Chondrocyte (in vitro differentiated cells): ENCODE measurements around the gene CDC42. TPM values are rescaled to one million over a fixed set of nuclear protein-coding genes. Genes with fewer than 3 reads are reported as not detected.

Experiments used
- DNase-seq: peaks from one replicate; pipeline ENCODE4 v3.0.0; 2021; ENCODE audit warnings: mixed read lengths, low spot score
- H3K27ac Mint-ChIP-seq: one replicate; pipeline ENCODE4 v1.8.0; 2021; ENCODE audit warnings: mild to moderate bottlenecking, moderate library complexity, mixed read lengths; ENCODE audit not compliant: unreplicated experiment
- H3K27me3 Mint-ChIP-seq: 2 replicates; pipeline ENCODE4 v1.8.0; 2021; ENCODE audit warnings: low read depth, mixed read lengths
- H3K36me3 Mint-ChIP-seq: 2 replicates; pipeline ENCODE4 v1.8.0; 2021; ENCODE audit warnings: low read depth, mixed read lengths
- H3K4me1 Mint-ChIP-seq: 2 replicates; pipeline ENCODE4 v1.8.0; 2021; ENCODE audit warnings: low read depth, mild to moderate bottlenecking, mixed read lengths
- H3K4me3 Mint-ChIP-seq: one replicate; pipeline ENCODE4 v1.8.0; 2021; ENCODE audit warnings: mild to moderate bottlenecking, moderate library complexity, mixed read lengths; ENCODE audit not compliant: unreplicated experiment
- H3K9me3 Mint-ChIP-seq: 2 replicates; pipeline ENCODE4 v1.8.0; 2021; ENCODE audit warnings: low read depth, mixed read lengths
- total RNA-seq: library from RNA; stranded (reverse); gene quantifications from 3 replicates; pipeline ENCODE4 v1.2.1, GENCODE V29; 2021
- TF ChIP-seq, protein P1 (sequence below): fragments of 200-600 bp; sonication (generic); IDR thresholded peaks from 2 replicates; pipeline ENCODE4 v1.5.0; 2021; ENCODE audit warnings: antibody characterized with exemption, mild to moderate bottlenecking, moderate library complexity

The CDC42 gene
- total RNA-seq, 1 donor from 2014 or later = 272 TPM

GRCh38 chr1:22101995-22102394 lies 49.5 kb downstream of the CDC42 start:
- Mint-ChIP-seq H3K36me3 (peaks cover 15% of the 10 kb centered on the region), H3K9me3 (no peaks in the 10 kb centered on the region), H3K4me3 (no peak overlapping the region), H3K27me3 (no peaks in the 10 kb centered on the region), H3K4me1 (peaks cover 2% of the 10 kb centered on the region), H3K27ac (no peak overlapping the region)
- TF ChIP-seq, protein P1, sequence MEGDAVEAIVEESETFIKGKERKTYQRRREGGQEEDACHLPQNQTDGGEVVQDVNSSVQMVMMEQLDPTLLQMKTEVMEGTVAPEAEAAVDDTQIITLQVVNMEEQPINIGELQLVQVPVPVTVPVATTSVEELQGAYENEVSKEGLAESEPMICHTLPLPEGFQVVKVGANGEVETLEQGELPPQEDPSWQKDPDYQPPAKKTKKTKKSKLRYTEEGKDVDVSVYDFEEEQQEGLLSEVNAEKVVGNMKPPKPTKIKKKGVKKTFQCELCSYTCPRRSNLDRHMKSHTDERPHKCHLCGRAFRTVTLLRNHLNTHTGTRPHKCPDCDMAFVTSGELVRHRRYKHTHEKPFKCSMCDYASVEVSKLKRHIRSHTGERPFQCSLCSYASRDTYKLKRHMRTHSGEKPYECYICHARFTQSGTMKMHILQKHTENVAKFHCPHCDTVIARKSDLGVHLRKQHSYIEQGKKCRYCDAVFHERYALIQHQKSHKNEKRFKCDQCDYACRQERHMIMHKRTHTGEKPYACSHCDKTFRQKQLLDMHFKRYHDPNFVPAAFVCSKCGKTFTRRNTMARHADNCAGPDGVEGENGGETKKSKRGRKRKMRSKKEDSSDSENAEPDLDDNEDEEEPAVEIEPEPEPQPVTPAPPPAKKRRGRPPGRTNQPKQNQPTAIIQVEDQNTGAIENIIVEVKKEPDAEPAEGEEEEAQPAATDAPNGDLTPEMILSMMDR = no peak
- DNase-seq = no peak

DNA sequence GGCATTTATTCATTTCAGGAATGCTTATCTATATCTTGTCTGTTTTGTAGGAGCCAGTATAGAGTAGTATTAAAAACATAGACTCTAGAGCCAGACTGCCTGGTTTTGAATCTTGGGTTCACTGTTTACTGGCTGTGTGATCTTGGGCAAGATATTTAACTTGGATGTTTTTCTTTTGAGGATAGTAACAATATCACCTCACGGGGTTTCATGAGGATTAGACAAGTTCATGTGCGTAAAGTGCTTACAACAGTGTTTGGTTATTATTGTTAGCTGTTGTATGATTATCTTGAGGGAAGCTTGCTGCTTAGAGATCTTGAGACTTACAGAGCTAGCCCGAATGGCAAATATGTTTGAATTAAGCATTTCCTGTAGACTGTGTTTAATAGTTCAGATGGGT lies 50.2 kb downstream of the CDC42 start:
- H3K4me1 Mint-ChIP-seq = peaks cover 2% of the 10 kb centered on the region
- H3K27me3 Mint-ChIP-seq = no peaks in the 10 kb centered on the region
- TF ChIP-seq, protein P1 = no peak
- DNase-seq = no peak
- no peaks in the 10 kb centered on the region for H3K9me3 Mint-ChIP-seq
- H3K27ac Mint-ChIP-seq = no peak overlapping the region
- no peak overlapping the region for H3K4me3 Mint-ChIP-seq
- H3K36me3 Mint-ChIP-seq = peaks cover 11% of the 10 kb centered on the region

DNA sequence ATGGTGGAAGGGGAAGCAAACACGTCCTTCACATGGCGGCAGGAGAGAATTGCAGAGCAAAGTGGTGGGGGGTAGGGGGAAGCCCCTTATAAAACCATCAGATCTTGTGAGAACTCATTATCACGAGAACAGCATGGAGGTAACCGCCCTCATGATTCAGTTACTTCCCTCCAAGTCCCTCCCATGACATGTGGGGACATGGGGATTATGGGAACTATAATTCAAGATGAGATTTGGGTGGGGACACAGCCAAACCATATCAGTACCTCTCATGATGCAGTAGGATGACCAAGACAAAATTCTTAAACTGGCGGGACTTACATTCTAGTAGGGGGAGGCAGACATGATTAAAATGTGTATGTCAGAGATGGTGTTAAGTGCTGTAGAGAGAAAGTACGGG lies 51.6 kb downstream of the CDC42 start:
- no peaks in the 10 kb centered on the region for H3K9me3 Mint-ChIP-seq
- H3K36me3 Mint-ChIP-seq = peaks cover 6% of the 10 kb centered on the region
- H3K27ac Mint-ChIP-seq = peak overlapping the region; percentile 53
- H3K4me3 Mint-ChIP-seq = no peak overlapping the region
- H3K27me3 Mint-ChIP-seq = no peaks in the 10 kb centered on the region
- peaks cover 11% of the 10 kb centered on the region for H3K4me1 Mint-ChIP-seq
- TF ChIP-seq, protein P1 = no peak
- no peak for DNase-seq

DNA sequence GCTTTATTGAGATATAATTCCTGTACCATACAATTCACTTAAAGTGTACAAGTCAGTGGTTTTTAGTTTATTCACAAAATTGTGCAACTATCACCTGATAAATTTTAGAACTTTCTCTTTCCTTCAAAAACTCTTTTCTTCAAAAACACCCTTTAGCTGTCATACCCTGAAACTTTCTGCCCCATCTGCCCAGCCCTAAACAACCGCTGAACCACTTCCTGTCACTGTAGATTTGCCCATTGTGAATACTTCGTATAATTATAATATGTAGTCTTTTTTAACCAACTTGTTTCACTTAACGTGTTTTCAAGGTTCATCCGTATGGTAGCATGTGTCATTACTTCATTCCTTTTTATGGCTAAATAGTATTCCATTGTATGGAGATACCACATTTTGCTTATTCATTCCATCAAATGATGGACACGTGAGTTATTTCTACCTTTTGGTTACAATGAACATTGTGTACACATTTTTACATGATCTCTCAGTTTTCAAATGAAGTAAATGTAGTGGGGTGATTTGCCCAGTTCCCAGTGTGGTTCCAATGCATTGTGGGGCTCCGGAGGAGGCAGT lies 52.4 kb downstream of the CDC42 start:
- Mint-ChIP-seq H3K4me3 (no peak overlapping the region), H3K9me3 (no peaks in the 10 kb centered on the region), H3K4me1 (peaks cover 11% of the 10 kb centered on the region), H3K27ac (peak overlapping the region; percentile 58), H3K36me3 (peaks cover 6% of the 10 kb centered on the region), H3K27me3 (no peaks in the 10 kb centered on the region)
- DNase-seq = no peak
- TF ChIP-seq, protein P1 = no peak

GRCh38 chr1:22105611-22106207 lies 53.2 kb downstream of the CDC42 start:
- H3K36me3 Mint-ChIP-seq = peaks cover 6% of the 10 kb centered on the region
- no peaks in the 10 kb centered on the region for H3K27me3 Mint-ChIP-seq
- TF ChIP-seq, protein P1 = peak; percentile 87
- H3K27ac Mint-ChIP-seq = no peak overlapping the region
- H3K4me1 Mint-ChIP-seq = peaks cover 11% of the 10 kb centered on the region
- no peak for DNase-seq
- no peaks in the 10 kb centered on the region for H3K9me3 Mint-ChIP-seq
- no peak overlapping the region for H3K4me3 Mint-ChIP-seq
